Stimulated activated CD4-positive, alpha-beta T cell treated with anti-CD3 and anti-CD28 coated beads, Interleukin-1b, Interleukin-23, amount 100 ng/mL, for 1 hour (primary cell): ENCODE results near the gene MASP2.
A peak's percentile ranks its signal among the peaks of the same experiment; 100 is the strongest.
"Not testable (repeated sequence)": the region's sequence is repeated elsewhere in the genome, so short reads cannot be mapped to it uniquely, and the experiment has no call there.

Experiments
- DNase-seq, 2 donors: peaks; one replicate each; pipeline ENCODE4 v3.0.0-alpha.2; 2020; ENCODE audit warnings: low read depth in 2 of 2

The MASP2 gene

GRCh38 chr1:11039351-11040104, 7.5 kb downstream of the MASP2 start:
- no peak for DNase-seq

DNA sequence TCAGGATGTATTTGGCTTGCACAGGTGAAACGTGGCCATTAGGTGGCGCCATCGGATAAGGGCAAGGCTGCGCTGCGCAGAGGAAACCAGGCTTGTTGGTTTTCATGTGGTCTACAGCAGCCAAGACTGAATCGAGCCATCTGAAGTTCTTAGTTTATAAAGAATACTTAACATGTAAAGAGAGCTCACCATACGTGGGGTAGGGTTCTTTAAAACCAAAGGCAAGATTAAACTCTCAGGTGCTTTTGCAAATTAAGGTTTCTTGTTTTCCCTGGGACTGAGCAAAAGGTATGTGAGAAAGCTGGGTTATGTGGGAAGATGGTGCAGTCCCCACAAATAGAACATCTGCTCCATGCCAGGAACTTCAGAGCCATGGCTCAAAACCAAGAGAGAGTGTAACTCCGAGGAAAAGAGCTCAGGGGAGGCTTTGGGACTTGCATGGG, 9.3 kb downstream of the MASP2 start:
- peak; percentile 77 to 85 for DNase-seq

- DNase-seq, result not testable (repeated sequence)
These were observed 9.9 kb downstream of the MASP2 start for GRCh38 chr1:11037019-11037739.

- no peak for DNase-seq
These were observed 15.3 kb downstream of the MASP2 start for GRCh38 chr1:11031624-11032262.

GRCh38 chr1:11030865-11031264, 16.2 kb downstream of the MASP2 start:
- no peak for DNase-seq

GRCh38 chr1:11028018-11028417, 19.0 kb downstream of the MASP2 start:
- no peak for DNase-seq

DNA sequence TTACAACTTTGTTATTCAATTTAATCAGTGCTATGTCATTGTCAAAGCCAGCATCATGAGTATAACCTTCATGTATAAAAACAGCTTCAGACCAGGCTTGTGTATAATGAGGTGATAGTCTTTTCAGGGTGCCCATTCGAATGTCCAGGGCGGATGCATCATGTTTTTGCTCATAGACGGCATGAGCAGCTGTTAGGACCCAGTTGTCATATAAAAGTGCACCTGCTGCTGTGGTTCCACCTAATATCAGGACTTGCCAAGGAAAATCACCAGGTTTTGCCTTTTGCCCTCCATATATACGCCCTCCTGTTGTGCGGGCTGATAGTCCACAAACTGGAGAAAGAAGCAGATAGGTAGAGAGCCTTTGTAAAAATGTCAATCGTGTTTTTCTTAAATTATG, 19.7 kb downstream of the MASP2 start:
- DNase-seq, result no peak

DNA sequence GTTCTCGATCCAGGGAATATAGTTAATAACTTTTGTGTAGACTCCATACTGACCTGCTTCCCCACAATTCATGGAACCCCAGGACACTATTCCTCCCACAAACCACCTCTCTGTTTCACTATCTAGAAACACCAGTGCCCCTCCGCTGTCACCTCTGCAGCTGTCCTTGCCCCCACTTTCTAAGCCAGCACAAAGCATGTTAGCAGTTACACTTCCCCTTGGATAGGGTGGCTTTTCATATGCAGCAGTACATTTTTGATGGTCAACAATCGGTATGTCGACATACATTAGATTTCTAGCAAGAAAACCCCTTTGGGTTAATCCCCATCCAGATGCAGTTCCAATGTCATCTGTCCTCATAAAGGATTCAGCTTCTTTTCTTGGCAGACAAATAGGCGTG, 20.1 kb downstream of the MASP2 start:
- no peak for DNase-seq

DNA sequence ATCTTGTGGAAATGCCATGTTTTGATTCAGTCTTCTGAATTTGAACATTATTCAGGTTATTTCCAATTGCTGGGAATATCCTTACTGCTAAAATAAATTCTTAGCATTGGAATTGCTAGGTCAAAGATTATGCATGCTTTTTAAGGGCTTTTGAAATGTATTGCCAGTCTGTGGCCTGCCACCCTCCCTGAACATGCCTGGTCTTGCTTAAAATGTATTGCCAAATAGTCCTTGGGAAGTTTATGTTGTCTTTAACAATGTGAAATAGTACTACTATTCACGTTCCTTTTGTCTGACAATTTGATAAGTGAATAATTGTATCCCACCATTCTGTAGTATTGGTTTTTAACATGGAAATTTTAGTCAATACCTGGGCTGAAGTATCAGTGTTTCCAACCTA, 21.0 kb downstream of the MASP2 start:
- no peak for DNase-seq

GRCh38 chr1:11025618-11026017, 21.4 kb downstream of the MASP2 start:
- DNase-seq, result no peak

GRCh38 chr1:11024874-11025203, 22.2 kb downstream of the MASP2 start:
- no peak for DNase-seq

GRCh38 chr1:11024154-11024873, 22.7 kb downstream of the MASP2 start:
- no peak for DNase-seq

DNA sequence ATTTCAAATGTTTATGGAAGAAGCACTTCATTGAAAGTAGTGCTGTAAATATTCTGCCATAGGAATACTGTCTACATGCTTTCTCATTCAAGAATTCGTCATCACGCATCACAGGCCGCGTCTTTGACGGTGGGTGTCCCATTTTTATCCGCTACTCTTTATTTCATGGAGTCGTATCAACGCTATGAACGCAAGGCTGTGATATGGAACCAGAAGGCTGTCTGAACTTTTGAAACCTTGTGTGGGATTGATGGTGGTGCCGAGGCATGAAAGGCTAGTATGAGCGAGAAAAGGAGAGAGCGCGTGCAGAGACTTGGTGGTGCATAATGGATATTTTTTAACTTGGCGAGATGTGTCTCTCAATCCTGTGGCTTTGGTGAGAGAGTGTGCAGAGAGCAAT, 23.8 kb downstream of the MASP2 start:
- DNase-seq, result no peak

DNA sequence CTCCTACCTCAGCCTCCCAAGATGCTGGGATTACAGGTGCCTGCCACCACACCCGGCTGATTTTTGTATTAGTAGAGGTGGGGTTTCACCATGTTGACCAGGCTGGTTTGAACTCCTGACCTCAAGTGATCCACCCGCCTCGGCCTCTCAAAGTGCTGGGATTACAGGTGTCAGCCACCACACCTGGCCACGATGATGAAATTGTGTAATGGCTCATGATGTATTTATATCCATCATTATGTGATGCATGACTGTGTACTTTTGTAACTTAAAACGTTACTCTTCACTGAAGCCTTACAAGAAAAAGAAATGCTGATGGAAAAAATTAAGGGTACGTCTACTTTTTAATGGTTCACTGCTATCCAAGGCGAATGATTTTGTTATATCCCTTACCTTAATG, 27.1 kb downstream of the MASP2 start:
- no peak for DNase-seq

DNA sequence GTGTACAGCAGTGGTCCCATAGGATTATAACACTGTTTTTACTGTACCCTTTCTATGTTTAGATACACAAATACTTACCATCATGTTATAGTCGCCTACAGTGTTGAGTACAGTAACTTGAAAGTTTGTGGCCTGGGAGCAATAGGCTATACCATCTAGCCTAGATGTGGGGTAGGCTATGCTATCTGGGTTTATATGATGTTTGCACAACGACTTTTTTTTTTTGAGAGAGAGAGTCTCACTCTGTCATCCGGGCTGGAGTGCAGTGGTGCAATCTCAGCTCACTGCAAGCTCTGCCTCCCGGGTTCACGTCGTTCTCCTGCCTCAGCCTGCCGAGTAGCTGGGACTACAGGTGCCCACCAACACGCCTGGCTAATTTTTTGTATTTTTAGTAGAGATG, 27.7 kb downstream of the MASP2 start:
- not testable (repeated sequence) for DNase-seq

- DNase-seq, result no peak
These were observed 33.9 kb downstream of the MASP2 start for GRCh38 chr1:11013160-11013531.

- peak; percentile 73 to 82 for DNase-seq
These were observed 34.5 kb downstream of the MASP2 start, which contains the start of gene TARDBP for GRCh38 chr1:11012260-11013159. TARDBP (plus strand) TSS chr1:11012654; CDS start chr1:11013728, 1,074 bp downstream.

GRCh38 chr1:11000526-11000925, 46.5 kb downstream of the MASP2 start:
- no peak for DNase-seq

GRCh38 chr1:10996100-10996499, 50.9 kb downstream of the MASP2 start:
- DNase-seq, result no peak

- DNase-seq, result no peak
These were observed 54.2 kb downstream of the MASP2 start for GRCh38 chr1:10992864-10993263.

DNA sequence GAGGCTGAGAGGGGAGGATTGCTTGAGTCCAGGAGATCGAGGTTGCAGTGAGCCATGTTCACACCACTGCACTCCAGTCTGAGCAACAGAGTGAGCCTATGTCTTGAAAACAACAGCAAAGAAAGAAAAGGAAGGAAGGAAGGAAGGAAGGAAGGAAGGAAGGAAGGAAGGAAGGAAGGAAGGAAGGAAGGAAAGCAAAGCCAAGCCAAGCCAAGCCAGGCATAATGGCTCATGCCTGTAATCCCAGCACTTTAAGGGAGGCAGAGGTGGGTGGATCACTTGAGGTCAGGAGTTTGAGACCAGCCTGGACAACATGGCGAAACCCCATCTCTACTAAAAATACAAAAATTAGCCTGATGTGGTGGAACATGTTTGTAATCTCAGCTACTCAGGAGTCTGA, 55.0 kb downstream of the MASP2 start:
- not testable (repeated sequence) for DNase-seq
